K562 (cell line): ENCODE measurements around the gene HRC. TPM values are rescaled to one million over a fixed set of nuclear protein-coding genes. Genes with fewer than 3 reads are reported as not detected.
A peak's percentile ranks its signal among the peaks of the same experiment; 100 is the strongest.

ENCODE experiments used
- ATF3 ChIP-seq, 2 experiments: fragments of 450-650 bp in 1 of 2; sonication (generic) in 1 of 2; formaldehyde crosslinking in 1 of 2; IDR thresholded peaks in 1 of 2; conservative IDR thresholded peaks in 1 of 2; 2 replicates each; pipeline versions ENCODE4 v1.6.1 to v1.8.1; 2016 to 2023; ENCODE audit warnings: mild to moderate bottlenecking in 2 of 2, moderate library complexity in 2 of 2, inconsistent platforms in 1 of 2, missing genetic modification reagents in 1 of 2
- ATF4 ChIP-seq: fragments of 450-650 bp; formaldehyde crosslinking; IDR thresholded peaks from 2 replicates; pipeline ENCODE4 v1.4.0; 2022; ENCODE audit warnings: mild to moderate bottlenecking, moderate library complexity
- BACH1 ChIP-seq: fragments of 200-800 bp; sonication (Bioruptor generic); IDR thresholded peaks from 2 replicates; pipeline ENCODE4 v1.6.1; 2016; ENCODE audit warnings: missing genetic modification characterization, missing compliant biosample characterization
- CREB1 ChIP-seq, 2 experiments: sonication (generic) in 1 of 2; formaldehyde crosslinking in 1 of 2; IDR thresholded peaks; 2 replicates each; pipeline versions ENCODE4 v1.6.1 to v1.8.0; 2012 to 2022; ENCODE audit warnings: inconsistent platforms in 1 of 2, mild to moderate bottlenecking in 1 of 2, missing genetic modification reagents in 1 of 2, moderate library complexity in 1 of 2
- FOXP4 ChIP-seq: sonication (generic); formaldehyde crosslinking; IDR thresholded peaks from 2 replicates; pipeline ENCODE4 v1.8.0; 2022; ENCODE audit warnings: mild to moderate bottlenecking, missing genetic modification reagents, borderline replicate concordance
- GATAD2A ChIP-seq: fragments of 450-650 bp; IDR thresholded peaks from 2 replicates; pipeline ENCODE4 v1.6.1; 2017
- HDAC8 ChIP-seq: fragments of 450-650 bp; IDR thresholded peaks from 2 replicates; pipeline ENCODE4 v1.6.1; 2016; ENCODE audit warnings: mild to moderate bottlenecking, missing genetic modification characterization, moderate library complexity, missing compliant biosample characterization
- HMG20A ChIP-seq: fragments of 450-650 bp; formaldehyde crosslinking; conservative IDR thresholded peaks from 2 replicates; pipeline ENCODE4 v1.4.0; 2020; ENCODE audit warnings: mild to moderate bottlenecking, mixed read lengths
- IFI16 ChIP-seq: fragments of 250-450 bp; sonication (Bioruptor Pico); IDR thresholded peaks from 2 replicates; pipeline ENCODE4 v2.1.2; 2022; ENCODE audit warnings: mild to moderate bottlenecking, inconsistent platforms
- PKNOX1 ChIP-seq: fragments of 450-650 bp; IDR thresholded peaks from 2 replicates; pipeline ENCODE4 v1.6.1; 2016
- POU5F1 ChIP-seq: fragments of 150-350 bp; IDR thresholded peaks from 2 replicates; pipeline ENCODE4 v1.6.1; 2014; ENCODE audit warnings: borderline replicate concordance, low read length, low read depth, mild to moderate bottlenecking; ENCODE audit not compliant: partially characterized antibody
- RFX7 ChIP-seq: fragments of 250-450 bp; sonication (Bioruptor Pico); IDR thresholded peaks from 2 replicates; pipeline ENCODE4 v1.5.1; 2021; ENCODE audit warnings: mild to moderate bottlenecking
- TBP ChIP-seq: optimal IDR thresholded peaks from 2 replicates; pipeline ENCODE3; 2011; ENCODE audit warnings: low read depth, low read length, improper control_type of control experiment
- ZFP1 ChIP-seq: fragments of 450-650 bp; formaldehyde crosslinking; IDR thresholded peaks from 2 replicates; pipeline ENCODE4 v1.4.0; 2020; ENCODE audit warnings: mild to moderate bottlenecking, mixed read lengths
- ZFPM2 ChIP-seq: fragments of 250-450 bp; sonication (Bioruptor Pico); IDR thresholded peaks from 2 replicates; pipeline ENCODE4 v1.5.1; 2022; ENCODE audit warnings: mild to moderate bottlenecking
- polyA plus RNA-seq, 8 experiments: library from polyadenylated mRNA; depleted of rRNA in 4 of 8; stranded (reverse) in 5 of 8; unstranded in 3 of 8; fragments of >200 nt; fragmentation: Nextera tagmentation in 2 of 8; fragmentation: Illumina TruSeq in 1 of 8; extraction: Ambion mirVana in 2 of 8; extraction: Trizol in 1 of 8; gene quantifications; 2 replicates each; pipeline versions ENCODE4 v1.2.1 to v1.2.3, GENCODE V29; 2011 to 2014; ENCODE audit warnings: inconsistent platforms in 1 of 8, missing spikeins in 1 of 8
- total RNA-seq, 7 experiments: library from RNA; depleted of rRNA in 6 of 7; stranded (reverse); fragments of >200 nt in 6 of 7; fragmentation: Illumina TruSeq in 2 of 7; extraction: Trizol in 2 of 7; gene quantifications; 2 replicates each; pipeline versions ENCODE4 v1.2.1 to v1.2.3, GENCODE V29; 2011 to 2021; ENCODE audit warnings: low replicate concordance in 1 of 7
- TF ChIP-seq, protein P1 (sequence below): fragments of 250-450 bp; sonication (Bioruptor Pico); IDR thresholded peaks from 2 replicates; pipeline ENCODE4 v1.9.0; 2021; ENCODE audit warnings: mild to moderate bottlenecking
- TF ChIP-seq, protein P2 (sequence below): sonication (generic); formaldehyde crosslinking; IDR thresholded peaks from 2 replicates; pipeline ENCODE4 v1.8.1; 2023; ENCODE audit warnings: mild to moderate bottlenecking, missing genetic modification reagents
- TF ChIP-seq, protein P3 (sequence below): sonication (generic); formaldehyde crosslinking; IDR thresholded peaks from 2 replicates; pipeline ENCODE4 v1.5.0; 2020; ENCODE audit warnings: missing genetic modification reagents

The HRC gene
- total and polyA plus RNA-seq, 9 of the 15 experiments (the other 6 are each of a cell fraction or from before 2014, with no cell fraction given), result 0.66 to 18.7 (median 13.1) TPM

GRCh38 chr19:49113762-49114629 is 41.2 kb downstream of the HRC start, which contains the start of gene LIN7B (continued):
- TF ChIP-seq HDAC8 (tag) (0 out of 2 replicates have a peak, but pooled peaks have one; percentile 51), CREB1 (IDR thresholded peaks at IDR 0.05) (peak; percentile 23; the same call in 1 of the 2 replicates), CREB1 (CRISPR knock-in tag; IDR thresholded peaks at IDR 0.05) (no peak), PKNOX1 (peak; percentile 61), GATAD2A (0 out of 2 replicates have a peak, but pooled peaks have one; percentile 23), ATF3 (IDR thresholded peaks at IDR 0.05) (no peak), ATF3 (CRISPR knock-in tag; conservative IDR thresholded peaks at IDR 0.05) (0 out of 2 replicates have a peak, but pooled peaks have one; percentile 35), IFI16 (CRISPR knock-in tag) (no peak), ZFPM2 (no peak), ATF4 (CRISPR knock-in tag) (no peak), BACH1 (tag) (no peak), TBP (peak; percentile 10), ZFP1 (CRISPR knock-in tag) (no peak), HMG20A (no peak), FOXP4 (CRISPR knock-in tag) (no peak), POU5F1 (no peak), RFX7 (CRISPR knock-in tag) (no peak)
- TF ChIP-seq, protein P1, sequence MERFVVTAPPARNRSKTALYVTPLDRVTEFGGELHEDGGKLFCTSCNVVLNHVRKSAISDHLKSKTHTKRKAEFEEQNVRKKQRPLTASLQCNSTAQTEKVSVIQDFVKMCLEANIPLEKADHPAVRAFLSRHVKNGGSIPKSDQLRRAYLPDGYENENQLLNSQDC (CRISPR knock-in tag), result no peak
- TF ChIP-seq, protein P2, sequence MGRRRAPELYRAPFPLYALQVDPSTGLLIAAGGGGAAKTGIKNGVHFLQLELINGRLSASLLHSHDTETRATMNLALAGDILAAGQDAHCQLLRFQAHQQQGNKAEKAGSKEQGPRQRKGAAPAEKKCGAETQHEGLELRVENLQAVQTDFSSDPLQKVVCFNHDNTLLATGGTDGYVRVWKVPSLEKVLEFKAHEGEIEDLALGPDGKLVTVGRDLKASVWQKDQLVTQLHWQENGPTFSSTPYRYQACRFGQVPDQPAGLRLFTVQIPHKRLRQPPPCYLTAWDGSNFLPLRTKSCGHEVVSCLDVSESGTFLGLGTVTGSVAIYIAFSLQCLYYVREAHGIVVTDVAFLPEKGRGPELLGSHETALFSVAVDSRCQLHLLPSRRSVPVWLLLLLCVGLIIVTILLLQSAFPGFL (CRISPR knock-in tag), result no peak
- TF ChIP-seq, protein P3, sequence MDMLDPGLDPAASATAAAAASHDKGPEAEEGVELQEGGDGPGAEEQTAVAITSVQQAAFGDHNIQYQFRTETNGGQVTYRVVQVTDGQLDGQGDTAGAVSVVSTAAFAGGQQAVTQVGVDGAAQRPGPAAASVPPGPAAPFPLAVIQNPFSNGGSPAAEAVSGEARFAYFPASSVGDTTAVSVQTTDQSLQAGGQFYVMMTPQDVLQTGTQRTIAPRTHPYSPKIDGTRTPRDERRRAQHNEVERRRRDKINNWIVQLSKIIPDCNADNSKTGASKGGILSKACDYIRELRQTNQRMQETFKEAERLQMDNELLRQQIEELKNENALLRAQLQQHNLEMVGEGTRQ (CRISPR knock-in tag), result peak; percentile 95
